ENCODE results near the gene ISCU. TPM values are rescaled to one million over a fixed set of nuclear protein-coding genes. Genes with fewer than 3 reads are reported as not detected.
"Not testable (repeated sequence)": the region's sequence is repeated elsewhere in the genome, so short reads cannot be mapped to it uniquely, and the experiment has no call there.

ISCU gene
- total RNA-seq, 1 experiment from 2014 or later: 71.6 TPM

GRCh38 chr12:108547686-108548085, 14.7 kb upstream of the ISCU start:
- no peaks in the 10 kb centered on the region for H3K9me3 Mint-ChIP-seq (ENCODE audit: low read depth, unreplicated experiment)
- CTCF ChIA-PET: no interaction called here

GRCh38 chr12:108548954-108549521, 13.4 kb upstream of the ISCU start:
- Mint-ChIP-seq H3K9me3 (ENCODE audit: low read depth, unreplicated experiment) (no peaks in the 10 kb centered on the region), H3K4me3 (ENCODE audit: low read depth, unreplicated experiment) (no peak overlapping the region), H3K4me1 (ENCODE audit: low read depth, unreplicated experiment) (peaks cover 33% of the 10 kb centered on the region), H3K27ac (ENCODE audit: unreplicated experiment) (no peak overlapping the region), H3K27me3 (ENCODE audit: unreplicated experiment) (no peaks in the 10 kb centered on the region), H3K36me3 (ENCODE audit: insufficient read depth, unreplicated experiment) (peaks cover 31% of the 10 kb centered on the region)
- DNase-seq: no peak
- BruUV-seq (replicated peaks): no TSS peak
- CTCF ChIA-PET: interaction anchor here (0.6 kb wide), 1 partner anchor 1084 kb away, joined by 6 read pairs; no protein-coding TSS in a partner anchor
- intact Hi-C loops (cut with micrococcal nuclease; ENCODE audit: unreplicated experiment): no loop called here
- no peak for TF ChIP-seq CTCF (IDR thresholded peaks at IDR 0.05; ENCODE audit: unreplicated experiment)

More at GRCh38 chr12:108547686-108548085, 14.7 kb upstream of the ISCU start:
- Mint-ChIP-seq H3K27ac (ENCODE audit: unreplicated experiment) (no peak overlapping the region), H3K36me3 (ENCODE audit: insufficient read depth, unreplicated experiment) (peaks cover 43% of the 10 kb centered on the region), H3K4me1 (ENCODE audit: low read depth, unreplicated experiment) (peaks cover 21% of the 10 kb centered on the region), H3K27me3 (ENCODE audit: unreplicated experiment) (no peaks in the 10 kb centered on the region), H3K4me3 (ENCODE audit: low read depth, unreplicated experiment) (no peak overlapping the region)
- no peak for TF ChIP-seq CTCF (IDR thresholded peaks at IDR 0.05; ENCODE audit: unreplicated experiment)
- intact Hi-C loops (cut with micrococcal nuclease; ENCODE audit: unreplicated experiment): no loop called here
- BruUV-seq (replicated peaks): no TSS peak
- no peak for DNase-seq

- Mint-ChIP-seq H3K4me3 (ENCODE audit: low read depth, unreplicated experiment) (no peak overlapping the region), H3K9me3 (ENCODE audit: low read depth, unreplicated experiment) (no peaks in the 10 kb centered on the region), H3K27ac (ENCODE audit: unreplicated experiment) (no peak overlapping the region), H3K27me3 (ENCODE audit: unreplicated experiment) (no peaks in the 10 kb centered on the region), H3K4me1 (ENCODE audit: low read depth, unreplicated experiment) (peaks cover 33% of the 10 kb centered on the region), H3K36me3 (ENCODE audit: insufficient read depth, unreplicated experiment) (peaks cover 10% of the 10 kb centered on the region)
- TF ChIP-seq CTCF (IDR thresholded peaks at IDR 0.05; ENCODE audit: unreplicated experiment): no peak
- intact Hi-C loops (cut with micrococcal nuclease; ENCODE audit: unreplicated experiment): no loop called here
- no peak for DNase-seq
- CTCF ChIA-PET: no interaction called here
- no TSS peak for BruUV-seq (replicated peaks)
Measured at GRCh38 chr12:108551535-108551934, 10.9 kb upstream of the ISCU start.

GRCh38 chr12:108553799-108554198, 8.6 kb upstream of the ISCU start:
- intact Hi-C loops (cut with micrococcal nuclease; ENCODE audit: unreplicated experiment): no loop called here
- CTCF ChIA-PET: interaction anchor here (0.6 kb wide), 1 partner anchor 116 kb away, joined by 6 read pairs; no protein-coding TSS in a partner anchor
- no peak for DNase-seq
- no peak for TF ChIP-seq CTCF (IDR thresholded peaks at IDR 0.05; ENCODE audit: unreplicated experiment)
- H3K27me3 Mint-ChIP-seq (ENCODE audit: unreplicated experiment): no peaks in the 10 kb centered on the region
- H3K4me3 Mint-ChIP-seq (ENCODE audit: low read depth, unreplicated experiment): no peak overlapping the region
- no peaks in the 10 kb centered on the region for H3K9me3 Mint-ChIP-seq (ENCODE audit: low read depth, unreplicated experiment)
- BruUV-seq (replicated peaks): no TSS peak
- peaks cover 19% of the 10 kb centered on the region for H3K36me3 Mint-ChIP-seq (ENCODE audit: insufficient read depth, unreplicated experiment)
- peaks cover 39% of the 10 kb centered on the region for H3K4me1 Mint-ChIP-seq (ENCODE audit: low read depth, unreplicated experiment)
- H3K27ac Mint-ChIP-seq (ENCODE audit: unreplicated experiment): no peak overlapping the region

GRCh38 chr12:108555383-108555782, 7.0 kb upstream of the ISCU start:
- CTCF ChIA-PET; H3K9me3 Mint-ChIP-seq (ENCODE audit: low read depth, unreplicated experiment); H3K4me3 Mint-ChIP-seq (ENCODE audit: low read depth, unreplicated experiment); BruUV-seq (replicated peaks); H3K27ac Mint-ChIP-seq (ENCODE audit: unreplicated experiment); DNase-seq; H3K27me3 Mint-ChIP-seq (ENCODE audit: unreplicated experiment); intact Hi-C loops (cut with micrococcal nuclease; ENCODE audit: unreplicated experiment): not testable (repeated sequence)
- H3K36me3 Mint-ChIP-seq (ENCODE audit: insufficient read depth, unreplicated experiment): peaks cover 28% of the 10 kb centered on the region
- H3K4me1 Mint-ChIP-seq (ENCODE audit: low read depth, unreplicated experiment): peaks cover 39% of the 10 kb centered on the region
